HG02885 (cell line): ENCODE measurements around the gene PROZ.
A peak's percentile ranks its signal among the peaks of the same experiment; 100 is the strongest.
"Not testable (repeated sequence)": the region's sequence is repeated elsewhere in the genome, so short reads cannot be mapped to it uniquely, and the experiment has no call there.

ENCODE experiments used
- ATAC-seq: cut with Tn5 transposase; IDR thresholded peaks from one replicate; pipeline ENCODE4 v1.9.1; 2021; ENCODE audit warnings: mild to moderate bottlenecking; ENCODE audit not compliant: unreplicated experiment, poor library complexity

Gene PROZ

GRCh38 chr13:113152984-113153809, 5.3 kb upstream of the PROZ start:
- peak; percentile 33 for ATAC-seq

- peak; percentile 59 for ATAC-seq
These were observed 4.4 kb upstream of the PROZ start for GRCh38 chr13:113153810-113154748.

GRCh38 chr13:113155201-113155600, 3.2 kb upstream of the PROZ start:
- ATAC-seq, result no peak

GRCh38 chr13:113155982-113156655, 2.3 kb upstream of the PROZ start:
- no peak for ATAC-seq

- no peak for ATAC-seq
These were observed 1.1 kb upstream of the PROZ start for GRCh38 chr13:113157206-113157928.

- no peak for ATAC-seq
These were observed 498 bp downstream of the PROZ start for GRCh38 chr13:113158946-113159345.

GRCh38 chr13:113159701-113160100, 1.3 kb downstream of the PROZ start:
- ATAC-seq, result no peak

- ATAC-seq, result no peak
These were observed 2.5 kb downstream of the PROZ start for GRCh38 chr13:113160983-113161382.

GRCh38 chr13:113161433-113161832, 3.0 kb downstream of the PROZ start:
- no peak for ATAC-seq

- ATAC-seq, result not testable (repeated sequence)
These were observed 3.5 kb downstream of the PROZ start for GRCh38 chr13:113161975-113162374.

- ATAC-seq, result no peak
These were observed 4.6 kb downstream of the PROZ start for GRCh38 chr13:113162783-113163685.

- ATAC-seq, result no peak
These were observed 6.0 kb downstream of the PROZ start for GRCh38 chr13:113164492-113164891.

- no peak for ATAC-seq
These were observed 7.8 kb downstream of the PROZ start for GRCh38 chr13:113166266-113166665.

GRCh38 chr13:113166681-113167080, 8.2 kb downstream of the PROZ start:
- no peak for ATAC-seq

- no peak for ATAC-seq
These were observed 8.7 kb downstream of the PROZ start for GRCh38 chr13:113167155-113167554.

- no peak for ATAC-seq
These were observed 9.1 kb downstream of the PROZ start for GRCh38 chr13:113167575-113167974.

GRCh38 chr13:113168211-113168610, 9.8 kb downstream of the PROZ start:
- ATAC-seq, result no peak

GRCh38 chr13:113169277-113170272, 11.1 kb downstream of the PROZ start:
- no peak for ATAC-seq
